B cell (primary cell): ENCODE data around the gene SLC43A2.

ENCODE experiments used
- CTCF ChIP-seq: fragments of 200-600 bp; IDR thresholded peaks from one replicate; pipeline ENCODE4 v1.8.0; 2022; ENCODE audit warnings: antibody characterized with exemption, mild to moderate bottlenecking
- EZH2 ChIP-seq: IDR thresholded peaks from 2 replicates; pipeline ENCODE4 v1.6.1; 2012; ENCODE audit warnings: borderline replicate concordance, low read depth, mild to moderate bottlenecking, moderate library complexity, low read length; ENCODE audit not compliant: insufficient read depth, poor library complexity, severe bottlenecking

DNA sequence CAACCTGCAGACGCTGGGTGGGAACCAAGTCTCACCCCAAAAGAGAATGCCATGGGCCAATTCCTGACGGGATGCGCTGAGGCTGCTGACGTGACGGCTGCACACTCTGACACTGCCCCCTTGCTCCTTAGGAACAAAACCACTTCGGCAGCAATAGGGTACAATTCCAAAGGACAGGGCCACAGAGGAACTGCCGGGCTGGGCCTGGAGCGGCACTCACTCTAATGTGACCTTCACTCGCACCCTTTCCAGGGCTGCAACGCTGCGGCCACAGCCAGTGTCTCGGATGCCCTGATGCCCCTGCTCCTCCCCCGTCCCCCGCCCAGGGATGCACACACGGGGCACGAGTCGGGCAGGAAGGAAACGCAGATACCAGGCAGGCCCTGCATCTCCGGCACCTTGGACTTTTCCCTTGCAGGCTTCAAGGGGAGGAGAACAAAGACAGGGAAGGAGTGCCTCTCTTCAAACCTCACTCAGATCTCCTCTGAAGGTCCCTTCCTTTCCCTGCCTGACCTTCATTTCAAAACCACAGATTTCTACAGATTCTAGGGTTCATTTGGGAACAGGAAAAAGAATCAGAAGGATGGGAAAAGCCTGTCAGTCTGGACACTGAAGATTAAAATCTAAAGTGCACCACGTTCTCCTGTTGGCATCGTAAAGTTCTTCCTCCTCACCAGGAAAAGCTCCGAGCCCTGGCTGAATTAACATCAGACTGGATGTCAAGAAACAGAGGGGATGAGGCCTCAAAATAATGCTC lies 68.4 kb downstream of the SLC43A2 start:
- TF ChIP-seq EZH2 (no peak), CTCF (no peak)
